Epithelial cell of prostate (primary cell): ENCODE data around the gene PECR.
"Not testable (repeated sequence)": the region's sequence is repeated elsewhere in the genome, so short reads cannot be mapped to it uniquely, and the experiment has no call there.

Experiments
- DNase-seq: peaks from one replicate; pipeline ENCODE4 v3.0.0-alpha.2; 2011; ENCODE audit warnings: low read depth, low spot score
- H3K27ac ChIP-seq: fragments of 450-650 bp; 2 replicates; pipeline ENCODE4 v1.5.1; 2017; ENCODE audit warnings: mild to moderate bottlenecking

The PECR gene

GRCh38 chr2:216006164-216006663 is 75.4 kb downstream of the PECR start:
- peak; percentile 69 for DNase-seq
- H3K27ac ChIP-seq: peak overlapping the region; percentile 83

GRCh38 chr2:216004697-216005283 is 76.8 kb downstream of the PECR start:
- no peak overlapping the region for H3K27ac ChIP-seq
- no peak for DNase-seq

GRCh38 chr2:216003876-216004696 is 77.5 kb downstream of the PECR start:
- H3K27ac ChIP-seq: no peak overlapping the region
- DNase-seq: no peak

GRCh38 chr2:216002693-216003092 is 78.9 kb downstream of the PECR start:
- H3K27ac ChIP-seq: no peak overlapping the region
- DNase-seq: no peak

GRCh38 chr2:216002101-216002678 is 79.4 kb downstream of the PECR start:
- H3K27ac ChIP-seq: no peak overlapping the region
- DNase-seq: no peak

- H3K27ac ChIP-seq: no peak overlapping the region
- DNase-seq: no peak
These were observed 80.2 kb downstream of the PECR start for GRCh38 chr2:216001216-216002100.

GRCh38 chr2:215998636-215999035 is 83.0 kb downstream of the PECR start:
- no peak overlapping the region for H3K27ac ChIP-seq
- no peak for DNase-seq

GRCh38 chr2:215997219-215997618 is 84.4 kb downstream of the PECR start:
- H3K27ac ChIP-seq: no peak overlapping the region
- DNase-seq: no peak

- DNase-seq: no peak
- no peak overlapping the region for H3K27ac ChIP-seq
These were observed 86.7 kb downstream of the PECR start for GRCh38 chr2:215994911-215995310.

GRCh38 chr2:215988556-215989207 is 92.9 kb downstream of the PECR start:
- DNase-seq, H3K27ac ChIP-seq: not testable (repeated sequence)
